ENCODE results near the gene AKT1.

Gene AKT1

DNA sequence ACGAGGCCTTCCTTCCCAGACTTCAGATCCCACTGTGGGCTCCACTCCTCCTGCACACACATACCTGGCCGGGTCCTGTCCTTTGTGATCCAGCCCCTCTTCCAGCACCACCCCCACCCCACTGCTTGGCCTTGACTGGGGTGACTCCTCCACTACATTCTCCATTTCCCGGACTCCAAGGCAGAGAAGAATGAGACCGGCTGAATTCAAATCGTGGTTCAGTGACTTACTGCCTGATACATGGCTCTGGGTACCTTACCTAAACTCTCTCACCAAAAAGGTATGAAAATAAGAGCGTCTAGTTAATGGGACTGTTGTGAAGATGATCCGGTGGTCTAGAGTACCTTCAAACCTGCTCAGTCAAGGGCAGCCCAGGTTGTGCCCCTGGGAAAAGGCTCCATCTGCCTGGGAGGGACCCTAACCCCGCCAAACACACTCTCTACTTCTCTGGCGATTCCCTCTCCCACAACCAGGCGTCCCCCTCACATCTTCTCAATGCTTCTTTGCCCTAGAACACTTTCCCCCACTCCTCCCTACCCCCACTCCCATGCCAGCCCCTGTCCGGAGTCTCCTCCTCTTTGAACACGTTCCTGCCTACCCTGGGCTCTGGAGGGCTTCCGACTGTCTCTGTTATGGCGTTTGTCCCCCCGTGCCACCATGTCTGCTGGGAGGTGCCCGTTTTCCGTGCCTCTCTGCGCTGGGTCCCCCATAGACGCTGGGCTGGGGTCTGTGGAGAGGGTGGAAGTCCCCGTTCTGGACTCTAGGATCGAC lies 3.9 kb upstream of the AKT1 start:
- DNase-seq (ENCODE audit: low spot score) = no peak

DNA sequence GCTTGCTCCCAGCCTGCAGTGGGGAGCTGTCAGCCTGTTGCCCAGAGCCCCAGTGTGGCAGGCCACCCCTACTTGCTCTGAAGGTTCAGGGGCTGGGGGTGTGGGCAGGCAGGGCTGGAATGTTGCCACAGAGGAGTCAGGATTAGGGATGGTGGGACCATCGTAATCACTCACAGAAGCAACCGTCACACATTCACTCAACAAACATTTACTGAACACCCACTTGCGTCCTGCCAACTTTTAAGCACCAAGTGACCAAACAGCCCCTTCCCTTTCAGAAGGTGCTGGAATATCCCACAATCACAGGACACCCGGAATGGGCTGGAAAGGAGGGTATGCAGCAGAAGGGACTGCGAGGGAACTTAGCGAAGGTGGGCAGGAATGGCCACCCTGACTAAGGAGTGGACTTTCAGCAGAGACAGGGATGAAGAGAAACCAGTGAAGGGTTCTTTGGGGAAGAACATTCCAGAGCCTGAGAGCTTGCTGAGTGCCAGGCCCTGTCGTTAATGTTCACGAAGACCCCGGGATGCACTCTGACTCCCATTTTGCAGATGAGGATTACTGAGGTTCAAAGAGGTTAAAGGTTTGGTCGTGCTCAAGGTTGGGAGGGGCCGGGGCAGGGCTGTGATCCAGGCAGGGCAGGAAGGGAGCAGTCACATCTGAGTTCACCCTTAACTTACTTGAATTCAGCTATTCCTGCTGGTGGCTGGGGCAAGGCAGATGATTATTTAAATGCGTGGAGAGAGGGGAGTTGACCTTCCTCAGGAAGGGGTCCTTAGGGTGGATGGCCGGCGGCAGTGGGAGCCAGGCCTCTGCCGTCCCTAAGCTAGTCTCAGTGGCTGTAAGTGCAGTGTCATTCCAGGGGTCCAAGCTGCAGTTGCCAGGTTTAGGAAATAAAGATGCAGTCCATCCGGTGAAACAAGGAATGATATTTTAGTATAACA lies 3.0 kb upstream of the AKT1 start:
- DNase-seq (ENCODE audit: low spot score) = no peak

DNA sequence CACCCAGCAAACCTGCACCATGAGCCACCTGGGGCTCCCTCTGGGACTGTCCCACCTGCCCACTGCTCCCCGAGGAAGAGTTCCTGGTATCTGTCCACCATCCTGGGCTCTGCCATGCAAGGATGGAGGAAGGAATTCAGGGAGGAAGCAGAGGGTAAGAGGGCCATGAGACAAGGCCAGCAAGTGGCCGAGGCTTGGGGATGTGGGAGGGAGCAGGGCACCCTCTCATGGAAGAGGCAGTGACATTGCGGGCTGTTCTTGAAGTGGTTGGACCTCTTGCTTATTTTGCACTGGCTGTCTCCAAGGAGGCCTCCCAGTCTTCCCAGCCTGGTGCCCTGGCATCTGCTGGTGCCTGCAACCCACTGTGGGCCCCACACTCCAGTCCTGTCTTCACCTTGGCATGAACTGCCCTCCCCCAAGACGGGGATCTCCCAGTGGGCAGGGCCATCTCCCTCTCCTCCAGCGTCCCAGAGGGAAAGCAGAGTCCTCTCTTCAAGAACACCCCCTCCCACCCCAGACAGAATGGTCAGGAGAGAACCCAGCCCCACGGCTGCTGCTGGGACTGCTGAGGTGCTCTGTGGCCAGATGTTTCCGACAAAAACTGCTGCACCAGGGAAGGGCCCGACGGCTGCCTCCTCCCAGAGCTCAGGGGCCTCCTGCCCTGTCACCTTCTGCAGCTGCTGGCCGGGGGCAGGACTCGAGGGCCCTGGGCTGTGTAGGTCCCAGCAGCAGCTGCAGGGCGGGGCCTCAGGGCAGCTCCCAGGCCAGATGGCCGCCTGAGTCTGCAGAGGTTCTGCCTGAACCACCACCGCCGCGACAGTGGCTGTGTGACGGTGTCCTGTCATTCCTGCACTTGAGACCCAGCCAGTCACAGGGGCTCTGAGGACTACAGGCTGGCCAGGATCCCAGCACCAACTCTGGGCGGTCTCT lies 1.8 kb upstream of the AKT1 start:
- no peak for DNase-seq (ENCODE audit: low spot score)

DNA sequence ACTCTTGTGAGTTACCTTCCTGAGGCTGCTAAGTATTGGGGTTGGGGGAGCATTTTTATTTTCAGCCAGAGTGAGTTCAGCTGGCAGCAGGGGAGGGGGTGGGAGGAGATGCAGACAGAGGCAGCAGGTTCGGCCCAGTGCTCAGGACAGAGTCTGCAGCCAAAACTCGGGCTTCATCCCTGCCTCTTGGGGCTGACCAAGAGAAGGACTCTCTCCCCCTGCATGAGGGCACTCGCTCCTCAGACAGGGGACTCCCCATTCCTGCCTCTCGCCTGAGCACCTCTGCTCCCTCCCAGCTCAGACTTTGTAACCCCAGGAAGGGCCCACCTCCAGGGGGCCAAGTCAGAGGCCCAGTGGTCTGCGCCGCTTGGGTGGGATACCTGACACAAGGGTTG lies 1.1 kb upstream of the AKT1 start:
- no peak for DNase-seq (ENCODE audit: low spot score)

DNA sequence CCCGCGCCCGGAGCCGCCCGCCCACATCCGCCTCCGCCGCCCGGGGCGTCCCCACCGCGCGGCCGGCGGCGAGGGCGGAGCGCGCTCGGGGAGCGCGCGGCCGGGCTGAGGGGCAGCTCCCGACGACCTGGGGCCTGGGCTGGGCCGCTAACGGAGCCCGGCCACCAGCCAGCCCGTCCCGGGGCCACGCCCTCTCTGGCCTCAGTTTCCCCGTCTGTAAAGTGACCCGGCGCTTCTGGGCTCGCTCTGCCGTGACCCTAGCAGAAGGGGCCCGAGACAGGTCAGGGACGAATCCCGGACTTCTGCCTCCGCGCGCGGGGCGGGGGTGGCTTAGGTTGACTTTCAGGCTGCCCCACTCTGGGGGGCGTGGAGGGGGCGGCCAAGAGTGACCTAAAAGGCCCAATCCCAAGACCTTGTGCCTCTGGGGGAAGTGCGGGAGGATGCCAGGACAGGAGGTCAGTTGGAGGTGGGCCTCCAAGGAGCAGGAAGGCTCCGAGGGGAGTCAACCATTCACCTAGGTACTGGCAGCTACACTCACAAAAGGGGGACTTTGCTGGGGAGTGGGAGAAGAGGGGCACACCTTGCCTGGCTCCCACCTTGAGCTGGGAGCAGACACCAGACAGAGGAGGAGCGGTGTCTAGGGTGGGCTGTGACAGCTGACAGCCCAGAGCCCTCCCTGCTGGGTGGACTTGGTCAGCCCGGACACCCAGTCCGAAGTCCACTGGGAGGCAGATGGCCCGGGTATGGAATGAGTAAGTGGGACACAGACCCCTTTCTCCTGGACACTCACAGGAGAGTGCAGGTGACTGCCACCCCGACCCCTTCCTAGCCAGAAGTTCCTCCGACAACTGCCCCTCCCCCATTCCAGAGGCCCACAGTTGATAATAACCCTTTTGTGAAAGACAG lies 486 bp upstream of the AKT1 start:
- no peak for DNase-seq (ENCODE audit: low spot score)

DNA sequence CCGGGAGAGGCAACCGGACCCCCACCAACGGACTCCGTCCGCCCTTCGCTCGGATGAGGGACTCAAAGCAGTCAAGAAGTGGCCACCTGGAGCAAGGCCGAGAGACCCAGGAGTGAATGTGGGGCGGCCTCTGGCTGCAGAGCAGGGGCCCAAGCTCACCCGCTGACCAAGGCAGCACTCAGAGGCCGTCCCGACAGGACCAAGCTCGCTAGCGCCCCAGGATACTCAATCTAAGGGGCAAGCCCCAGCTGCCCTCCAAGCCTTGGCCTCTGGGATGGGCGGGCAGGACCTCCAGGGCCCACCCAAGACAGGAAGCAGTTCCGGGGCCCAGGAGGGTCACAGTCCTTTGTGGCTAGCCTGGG lies 936 bp downstream of the AKT1 start:
- DNase-seq (ENCODE audit: low spot score) = no peak

DNA sequence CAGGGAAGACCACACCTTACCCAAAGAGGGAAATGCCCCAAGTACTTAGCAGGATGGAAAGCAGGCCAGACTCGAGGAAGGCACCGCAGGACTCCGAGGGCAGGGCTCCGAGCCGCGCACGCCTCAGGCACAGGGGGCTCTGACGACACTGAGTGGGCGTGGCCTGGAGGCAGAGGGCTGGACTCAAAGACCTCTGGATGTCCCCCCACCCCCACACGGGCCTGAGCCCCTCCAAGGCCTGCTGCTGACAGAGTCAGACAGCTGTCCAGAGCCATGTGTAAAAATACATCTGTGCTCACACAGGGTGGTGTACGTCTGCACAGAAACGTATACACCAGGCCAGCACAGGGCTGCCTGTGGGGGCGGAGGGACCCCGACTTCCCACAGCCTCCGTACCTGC lies 1.4 kb downstream of the AKT1 start:
- DNase-seq (ENCODE audit: low spot score) = no peak

DNA sequence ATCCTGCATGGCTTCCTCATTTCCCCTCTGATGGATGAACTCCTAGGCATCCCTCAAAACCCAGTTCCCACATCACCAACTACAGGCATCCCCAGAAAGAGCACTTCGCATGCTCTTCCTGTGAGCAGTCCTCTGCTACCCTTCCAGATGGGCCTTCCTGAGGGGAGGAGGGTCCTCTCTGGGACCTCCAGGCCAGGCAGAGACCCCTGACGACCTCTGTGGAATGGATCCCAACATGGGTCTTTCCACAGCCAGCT lies 1.9 kb downstream of the AKT1 start:
- DNase-seq (ENCODE audit: low spot score) = no peak

DNA sequence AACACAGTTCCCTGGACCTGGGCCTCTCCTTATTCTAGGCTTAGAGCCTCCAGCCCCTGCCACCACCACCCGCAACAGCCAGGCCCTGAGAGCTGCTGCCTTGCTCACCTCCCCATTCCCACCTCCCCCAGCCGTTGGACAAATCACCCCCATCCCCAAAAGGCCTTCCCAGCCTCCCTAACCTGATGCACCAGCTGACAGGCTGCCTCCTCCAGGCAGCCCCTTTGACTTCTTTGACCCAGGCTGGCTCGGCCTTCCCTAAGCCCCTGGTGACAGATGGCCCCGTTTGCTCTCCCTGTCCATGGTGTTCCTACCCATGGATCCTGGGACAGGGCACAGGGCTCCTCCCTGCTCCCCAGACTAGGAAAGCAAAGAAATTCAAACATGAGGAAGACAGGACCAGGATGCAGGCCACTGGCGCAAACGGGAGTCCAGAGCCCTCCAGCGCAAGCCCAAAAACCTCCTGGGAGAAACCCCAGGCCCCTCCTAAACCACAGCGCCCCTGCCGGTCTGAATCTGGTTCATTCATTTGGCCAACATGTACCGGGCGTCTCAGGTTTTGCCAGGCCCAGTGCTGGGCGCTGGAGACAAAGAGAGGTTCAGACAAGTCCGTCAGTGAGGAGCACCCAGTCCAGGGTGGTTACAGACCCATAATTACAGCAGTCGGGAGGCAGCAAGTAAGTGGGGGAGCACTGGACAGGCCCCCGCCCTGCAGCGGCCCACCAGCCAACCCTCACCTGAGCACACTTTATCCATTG lies 2.4 kb downstream of the AKT1 start:
- no peak for DNase-seq (ENCODE audit: low spot score)

DNA sequence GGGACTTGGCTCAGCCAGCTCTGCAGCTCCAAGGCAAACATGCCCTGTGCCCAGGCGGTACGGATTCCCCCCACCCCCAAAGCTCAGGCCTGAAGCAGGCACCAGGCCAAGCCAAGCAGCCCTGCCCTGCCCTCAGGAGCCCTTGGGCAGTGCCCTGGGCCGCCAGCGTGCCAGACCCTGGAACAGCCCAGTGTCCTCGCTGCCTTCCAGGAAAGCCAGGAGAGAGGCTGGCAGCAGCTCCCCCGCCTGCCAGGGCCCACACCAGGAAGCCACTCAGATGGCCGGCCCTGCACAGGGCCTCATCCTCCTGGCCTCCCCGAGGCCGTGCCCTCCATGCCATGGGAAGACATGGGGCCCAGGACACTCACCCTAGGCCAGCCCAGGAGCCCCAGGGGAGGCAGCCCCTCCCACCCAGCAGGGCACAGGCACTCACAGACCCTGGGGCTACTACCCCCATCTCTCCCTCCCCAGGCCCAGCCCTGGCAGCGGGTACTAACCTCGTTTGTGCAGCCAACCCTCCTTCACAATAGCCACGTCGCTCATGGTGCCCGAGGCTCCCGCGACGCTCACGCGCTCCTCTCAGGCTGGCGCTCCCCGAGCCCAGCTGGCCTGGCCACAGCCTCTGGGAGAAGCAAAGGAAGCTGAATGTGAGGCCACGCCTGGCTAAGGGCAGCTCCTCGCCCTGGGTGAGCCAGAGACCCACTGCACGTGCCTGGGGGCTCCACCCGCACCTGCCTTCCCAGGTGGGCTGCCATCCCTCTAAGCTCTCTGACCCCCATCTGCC lies 3.3 kb downstream of the AKT1 start:
- no peak for DNase-seq (ENCODE audit: low spot score)

DNA sequence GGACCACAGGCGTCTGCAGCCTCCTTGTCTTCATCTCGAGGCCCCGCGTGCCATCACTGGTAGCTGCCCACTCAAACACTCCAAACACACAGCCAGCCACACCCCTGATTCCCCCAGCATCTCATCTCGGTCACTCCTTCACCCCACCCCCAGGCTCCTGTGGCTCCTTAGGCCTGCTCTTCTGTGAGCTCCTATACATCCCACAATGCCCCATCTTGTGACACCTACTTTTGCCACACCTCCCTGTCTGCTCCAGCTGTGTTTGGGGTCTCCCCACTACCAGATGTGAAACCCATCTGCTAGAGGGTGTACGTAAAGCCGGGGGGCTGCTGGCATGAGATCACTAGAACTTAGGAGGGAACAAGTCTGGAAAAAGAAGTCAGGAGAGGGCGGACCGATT lies 4.1 kb downstream of the AKT1 start:
- DNase-seq (ENCODE audit: low spot score) = no peak

DNA sequence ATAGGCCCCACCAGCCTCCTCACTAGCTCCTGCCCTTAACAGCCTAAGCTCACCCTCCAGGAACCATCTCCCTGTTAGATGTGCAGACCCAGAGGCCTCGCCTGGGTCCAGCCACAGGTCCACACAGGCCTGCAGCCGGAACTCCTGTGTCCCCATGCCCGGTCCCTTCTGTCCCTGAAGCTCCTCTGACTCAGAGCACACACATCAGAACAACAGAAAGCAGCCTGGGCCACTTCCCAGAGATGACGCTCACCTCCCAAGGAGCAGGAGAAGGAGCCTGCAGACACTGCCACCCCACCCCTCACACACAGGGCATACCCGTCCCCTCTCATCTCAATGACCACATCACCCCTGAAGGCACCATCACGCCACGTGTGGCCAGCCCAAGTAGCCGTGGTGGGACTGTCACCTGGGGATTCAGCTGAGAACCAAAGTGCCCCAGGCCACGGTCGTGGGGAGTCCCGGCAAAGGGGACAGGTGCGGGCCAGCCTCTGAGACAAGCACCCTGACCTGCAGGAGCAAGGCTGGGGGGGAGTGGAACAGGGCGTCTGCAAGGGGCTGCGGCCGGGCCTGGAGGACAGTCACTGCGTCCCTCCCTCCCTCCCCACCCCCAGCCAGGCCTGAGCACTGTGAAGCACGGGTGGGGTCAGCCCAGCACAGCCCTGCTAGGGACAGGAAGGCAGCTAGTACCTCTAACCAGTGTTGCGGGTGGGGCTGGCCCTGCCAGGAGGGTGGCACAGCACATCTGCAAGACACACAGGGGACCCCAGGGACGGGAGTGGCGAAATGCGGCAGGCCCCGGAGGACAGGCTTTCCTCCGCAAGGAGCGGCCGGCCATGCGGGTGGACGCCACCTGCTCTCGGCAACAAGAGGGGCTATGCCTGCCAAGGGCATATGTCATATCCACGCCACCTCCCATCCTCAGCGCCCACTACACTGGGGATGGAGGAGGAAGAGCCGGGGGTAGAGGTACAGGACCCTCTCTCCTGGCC lies 5.5 kb downstream of the AKT1 start:
- no peak for DNase-seq (ENCODE audit: low spot score)

DNA sequence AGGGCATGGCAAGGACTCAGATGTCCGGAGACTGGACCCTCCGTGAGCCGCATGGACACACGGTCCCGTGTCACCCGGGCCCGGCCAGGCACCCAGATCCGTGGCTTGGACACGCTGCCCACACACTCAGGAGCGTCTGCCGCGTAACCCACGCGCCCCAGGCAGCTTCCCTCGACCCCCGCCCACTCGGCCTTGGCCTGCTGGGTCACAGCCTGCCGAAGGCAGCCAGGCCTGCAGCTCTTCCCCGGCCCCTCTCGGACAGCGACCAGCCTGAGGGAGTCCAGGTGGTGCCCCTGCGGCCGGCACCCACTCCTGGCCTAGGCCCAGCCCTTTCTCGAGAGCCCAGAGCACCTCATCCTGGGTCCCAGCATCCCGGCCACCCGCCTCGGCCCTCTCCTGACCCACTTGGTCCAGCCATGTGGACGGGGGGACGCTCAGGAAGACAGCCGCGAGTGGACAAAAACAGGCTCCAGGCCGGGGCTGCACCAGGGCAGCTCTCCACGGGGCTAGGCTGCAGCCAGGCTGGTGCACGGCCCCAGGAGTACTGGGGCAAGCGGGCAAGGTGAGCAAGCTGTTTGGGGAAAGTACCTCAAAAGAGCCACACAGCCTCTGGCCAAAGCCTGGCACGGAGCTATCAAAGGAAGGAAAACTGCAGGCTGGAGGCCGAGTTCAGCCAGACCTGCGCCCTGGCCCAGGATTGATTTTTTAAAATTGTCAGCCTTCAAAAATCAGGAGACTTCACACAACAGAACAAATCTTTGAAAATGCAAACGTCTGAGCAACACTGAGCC lies 6.5 kb downstream of the AKT1 start:
- DNase-seq (ENCODE audit: low spot score) = no peak

DNA sequence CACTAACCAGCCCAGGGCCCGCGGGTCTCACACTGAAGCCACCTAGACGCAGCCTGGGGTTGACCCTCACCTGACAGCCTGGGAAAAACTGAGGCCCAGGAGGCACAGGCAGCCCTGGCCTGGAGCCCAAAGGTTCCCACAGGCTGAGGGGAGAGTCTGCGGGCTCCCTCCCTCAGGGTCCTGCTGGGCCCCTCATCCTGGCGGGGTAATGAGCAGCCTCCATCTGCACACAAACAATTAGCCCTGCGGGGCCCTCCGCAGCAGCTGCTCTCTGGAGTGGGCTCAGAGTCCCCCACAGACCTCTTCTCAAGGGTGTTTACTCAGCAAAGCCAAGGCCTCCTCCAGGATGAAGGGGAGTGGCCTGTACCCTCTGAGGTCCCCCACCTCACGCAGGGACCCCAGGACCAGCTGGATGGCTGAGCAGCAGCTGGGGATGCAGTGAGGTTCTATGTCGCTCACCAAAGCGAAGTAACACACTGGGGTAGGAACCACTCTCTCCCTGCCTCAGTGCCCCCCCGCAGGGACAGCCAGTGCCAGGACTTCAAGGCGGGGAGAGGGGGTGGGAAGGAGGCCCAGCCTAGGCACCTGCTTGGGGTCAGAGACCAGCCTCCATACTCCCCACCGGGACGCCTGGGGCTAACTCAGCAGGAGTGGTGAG lies 7.3 kb downstream of the AKT1 start:
- DNase-seq (ENCODE audit: low spot score) = no peak

DNA sequence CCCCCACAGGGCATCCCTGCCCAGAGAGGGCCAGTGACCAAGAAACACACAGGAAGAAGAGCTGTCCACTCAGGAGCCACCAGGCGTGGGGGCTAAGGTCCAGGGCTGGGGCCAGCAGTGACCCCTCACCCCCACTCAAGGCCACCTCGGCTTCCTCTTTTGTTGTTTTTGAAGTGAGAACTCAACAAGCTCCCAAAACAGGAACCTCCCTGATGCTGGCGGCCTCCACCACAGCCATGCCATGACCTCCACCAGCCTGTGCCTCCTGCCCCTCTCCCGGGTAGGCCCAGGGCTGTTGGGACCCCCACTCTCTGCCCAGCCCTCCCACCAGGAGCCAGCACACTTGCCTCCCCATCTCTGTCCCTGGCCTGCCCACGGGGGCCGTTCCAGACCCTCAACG lies 7.8 kb downstream of the AKT1 start:
- DNase-seq (ENCODE audit: low spot score) = no peak

DNA sequence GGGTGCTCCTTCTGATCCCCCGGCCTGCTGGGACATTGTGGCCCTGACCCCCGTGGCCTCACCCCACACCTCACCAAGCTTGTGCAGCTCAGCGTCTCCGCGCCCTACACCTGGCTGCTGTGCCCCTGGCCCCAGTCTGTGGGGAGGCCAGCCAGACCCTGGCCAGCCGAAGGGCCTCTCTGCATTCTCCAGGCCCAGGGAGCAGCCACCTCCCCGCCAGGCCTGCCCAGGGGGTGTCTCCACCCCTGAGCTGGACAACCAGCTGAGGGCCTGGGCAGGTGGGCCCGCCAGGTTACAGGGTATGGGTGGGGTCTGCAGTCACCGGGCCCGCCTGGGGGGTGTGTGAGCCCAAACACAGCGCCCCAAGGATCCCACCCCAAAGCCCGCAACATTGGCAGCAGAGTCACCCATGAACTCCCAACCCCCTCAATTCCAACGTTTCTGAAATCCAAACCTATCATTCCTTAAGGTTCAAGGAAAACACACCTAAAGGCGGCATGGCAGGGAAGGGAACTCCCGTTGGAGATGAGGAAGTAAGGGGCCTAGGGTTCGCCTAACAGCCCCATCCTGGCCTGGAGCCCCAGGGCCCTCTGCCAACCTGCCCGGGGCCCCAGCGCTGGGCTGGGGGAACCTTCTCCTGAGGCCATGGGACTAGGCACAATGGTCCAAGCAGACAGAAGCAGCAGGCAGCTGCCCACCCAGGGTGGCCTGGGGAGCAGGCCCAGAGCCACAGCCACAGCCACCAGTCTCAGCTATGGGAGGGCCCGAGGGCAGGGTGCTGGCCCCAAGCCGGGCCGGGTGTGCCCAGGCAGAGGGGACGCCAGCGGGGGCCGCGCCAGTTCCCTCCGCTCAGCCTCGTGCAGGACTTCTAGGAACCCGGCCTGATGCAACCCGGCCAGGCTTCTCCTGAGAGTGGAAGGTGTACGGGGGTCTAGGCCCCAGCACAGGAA lies 8.5 kb downstream of the AKT1 start:
- DNase-seq (ENCODE audit: low spot score) = no peak
